ENCODE results near the gene IFI44L. TPM values are rescaled to one million over a fixed set of nuclear protein-coding genes. Genes with fewer than 3 reads are reported as not detected.

The IFI44L gene
- 0.01 to 0.28 TPM (median 0.10 TPM) in 3 of 5 replicates, not detected in the others for total RNA-seq (2022; extraction: Qiagen RNA extraction)

DNA sequence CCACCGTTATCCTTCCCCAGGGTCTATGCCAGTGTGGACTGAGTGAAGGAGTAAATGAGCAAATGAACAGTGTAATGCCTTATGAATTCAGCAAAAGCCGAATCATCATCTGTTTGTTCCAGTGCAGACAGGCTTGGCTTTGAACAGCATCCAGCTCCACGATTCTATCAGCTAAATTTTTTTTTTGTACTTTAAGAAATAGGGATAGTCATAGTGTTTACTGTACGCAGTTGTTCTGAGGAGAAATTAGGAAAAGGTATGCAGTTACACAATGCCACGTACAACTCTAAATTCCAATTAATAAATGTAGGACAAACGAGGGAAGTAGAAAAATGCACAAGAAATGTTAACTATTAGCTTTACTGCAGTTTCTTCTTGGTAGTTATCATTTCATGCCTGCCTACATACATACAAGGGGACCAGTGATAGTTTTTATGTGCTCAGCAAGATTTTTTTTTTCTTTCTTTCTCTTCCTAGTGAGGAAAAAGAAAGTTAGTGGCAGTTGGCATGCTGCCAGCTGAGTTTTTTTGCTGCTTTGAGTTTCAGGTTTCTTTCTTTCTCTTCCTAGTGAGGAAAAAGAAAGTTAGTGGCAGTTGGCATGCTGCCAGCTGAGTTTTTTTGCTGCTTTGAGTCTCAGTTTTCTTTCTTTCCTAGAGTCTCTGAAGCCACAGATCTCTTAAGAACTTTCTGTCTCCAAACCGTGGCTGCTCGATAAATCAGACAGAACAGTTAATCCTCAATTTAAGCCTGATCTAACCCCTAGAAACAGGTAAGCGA lies at the start of gene IFI44L:
Gene IFI44L (plus strand): TSS at position 646 of the 777 bp plus-strand sequence. CDS start 7,468 bp downstream, outside the sequence.

DNA sequence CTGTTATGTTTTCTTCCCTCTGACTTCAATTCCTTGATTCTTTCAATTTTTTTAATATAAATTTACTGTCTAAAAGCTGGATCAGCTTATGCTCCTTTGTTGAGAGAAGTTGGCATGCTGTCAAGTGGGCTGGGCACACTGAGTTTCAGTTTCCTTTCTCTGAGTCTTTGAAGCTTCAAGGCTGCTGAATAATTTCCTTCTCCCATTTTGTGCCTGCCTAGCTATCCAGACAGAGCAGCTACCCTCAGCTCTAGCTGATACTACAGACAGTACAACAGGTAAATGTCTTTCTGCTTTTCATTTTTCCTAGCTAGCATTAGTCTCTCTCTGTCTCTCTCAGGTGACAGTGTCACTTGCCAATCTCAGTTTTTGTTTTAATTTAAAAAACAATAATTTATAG lies 29.4 kb downstream of the IFI44L start, which contains the start of gene IFI44:
Gene IFI44 (plus strand): TSS at position 204 of the 400 bp plus-strand sequence. CDS start 365 bp downstream, outside the sequence.

Other genes with a start within 250 kb of the IFI44L start
- not detected in 5 replicates for gene PTGFR, start 129.5 kb upstream of the IFI44L start, total RNA-seq (2022; extraction: Qiagen RNA extraction)
- gene IFI44, start 29.4 kb downstream of the IFI44L start, total RNA-seq (2022; extraction: Qiagen RNA extraction) = 0.32 to 0.83 TPM (median 0.49 TPM) in 5 replicates

Data from A549 treated with AZD2906 at 1 μM for 4 hours (cell line).